Measurements from ENCODE around the gene ZBTB16.

ZBTB16 gene

DNA sequence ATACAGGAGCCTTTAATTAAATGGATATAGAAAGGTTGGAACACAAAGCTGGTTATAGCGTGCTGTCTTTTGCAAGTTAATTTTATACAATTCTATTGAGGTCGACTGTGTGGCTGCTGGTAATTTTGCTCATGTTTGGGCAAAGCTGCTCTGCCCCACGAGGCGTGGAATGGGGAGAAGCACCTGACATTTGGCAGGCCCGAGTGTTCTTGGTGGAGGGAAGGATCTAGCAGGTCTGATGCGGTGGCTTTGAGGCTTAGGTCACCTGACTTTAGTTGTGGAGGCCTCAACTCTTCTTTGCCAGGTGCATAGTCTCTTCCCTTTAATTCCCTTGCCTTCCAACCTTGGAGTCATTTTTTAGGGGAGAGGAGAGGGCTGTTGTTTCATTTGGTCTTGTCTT lies 97.3 kb downstream of the ZBTB16 start:
- no peak for DNase-seq

DNA sequence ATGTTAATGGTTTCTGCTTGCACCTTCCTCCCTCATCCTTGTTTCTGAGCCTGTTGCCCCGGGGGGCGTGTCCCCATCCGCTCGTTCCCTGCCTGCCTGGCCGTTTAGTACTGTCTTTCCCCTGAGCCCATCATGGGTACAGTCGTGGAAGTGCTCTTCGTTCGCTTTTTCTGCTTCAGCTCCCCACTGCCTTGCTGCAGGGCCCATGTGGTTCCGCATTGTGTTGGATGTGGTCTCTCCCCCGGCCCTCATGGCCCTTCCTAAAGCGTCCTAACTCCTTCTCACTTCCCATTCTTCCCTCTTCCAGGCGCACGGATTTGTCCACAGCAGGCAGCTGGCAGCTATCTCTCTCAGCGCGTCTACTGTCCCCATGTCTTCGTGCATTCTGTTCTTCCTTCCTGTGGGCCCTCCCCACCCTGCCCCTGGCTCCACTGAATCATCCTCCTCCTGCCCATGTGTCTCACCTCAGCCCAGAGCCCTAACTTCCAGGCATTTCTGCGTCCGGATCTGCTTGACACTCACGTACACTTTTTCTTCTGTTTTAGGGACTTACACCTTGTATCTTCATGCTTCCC lies 98.1 kb downstream of the ZBTB16 start:
- no peak for DNase-seq

DNA sequence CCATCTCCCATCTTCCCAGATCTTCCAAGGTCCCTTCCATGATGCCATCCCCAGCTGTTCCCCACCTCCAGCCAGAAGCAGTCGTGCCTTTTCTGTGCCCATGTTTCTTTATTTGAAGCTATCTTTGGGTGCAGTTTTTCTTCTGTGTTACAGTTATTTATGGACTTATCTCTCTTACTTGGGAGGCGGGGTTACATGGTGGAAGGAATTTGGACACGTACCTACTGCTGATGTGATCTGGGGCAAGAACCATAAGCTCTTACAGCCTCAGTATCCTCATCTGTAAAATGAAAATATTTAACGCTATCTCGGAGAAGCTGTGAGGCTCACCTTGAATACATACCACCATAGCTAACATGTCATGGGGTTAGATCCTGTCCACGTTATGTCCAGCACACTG lies 98.9 kb downstream of the ZBTB16 start:
- no peak for DNase-seq

DNA sequence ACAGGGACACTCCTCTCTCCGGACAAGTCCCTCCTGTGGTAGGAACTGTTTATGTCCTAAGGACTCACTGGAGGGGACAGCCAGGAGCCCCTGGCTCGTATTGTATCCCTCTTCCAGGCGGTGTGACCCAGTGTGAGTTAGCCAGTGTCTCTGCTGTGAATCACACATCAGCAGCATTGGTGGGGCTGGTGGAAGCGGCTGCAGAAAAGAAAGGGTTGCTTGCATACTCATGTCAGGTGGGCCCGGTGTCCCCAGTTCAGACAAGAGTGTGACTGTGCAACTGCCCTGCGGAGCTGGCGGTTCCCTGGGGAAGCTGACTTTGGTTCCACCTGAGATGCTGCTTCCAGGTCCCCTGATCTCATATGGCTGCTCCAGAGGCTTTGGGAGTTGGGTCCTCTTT lies 99.4 kb downstream of the ZBTB16 start:
- peak; percentile 68 for DNase-seq

DNA sequence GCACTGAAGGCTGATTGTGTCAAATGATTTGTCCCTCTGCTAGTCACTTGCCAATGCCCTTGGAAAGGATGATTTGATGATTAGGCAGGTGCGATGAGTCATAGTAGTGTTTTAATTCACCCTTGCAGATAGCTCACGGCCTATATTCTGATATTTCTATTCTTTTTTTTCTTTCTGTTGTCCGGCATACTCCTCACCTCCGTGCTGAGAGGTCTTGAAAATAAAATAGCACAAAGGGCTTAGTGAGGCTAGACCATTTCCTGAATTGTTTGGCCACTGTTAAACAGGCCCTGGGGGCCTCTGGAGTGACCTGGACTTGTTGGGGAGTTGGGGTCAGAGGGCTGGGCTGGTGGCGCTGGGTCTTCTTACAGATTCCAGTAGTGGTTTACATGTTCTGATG lies 99.8 kb downstream of the ZBTB16 start:
- no peak for DNase-seq

DNA sequence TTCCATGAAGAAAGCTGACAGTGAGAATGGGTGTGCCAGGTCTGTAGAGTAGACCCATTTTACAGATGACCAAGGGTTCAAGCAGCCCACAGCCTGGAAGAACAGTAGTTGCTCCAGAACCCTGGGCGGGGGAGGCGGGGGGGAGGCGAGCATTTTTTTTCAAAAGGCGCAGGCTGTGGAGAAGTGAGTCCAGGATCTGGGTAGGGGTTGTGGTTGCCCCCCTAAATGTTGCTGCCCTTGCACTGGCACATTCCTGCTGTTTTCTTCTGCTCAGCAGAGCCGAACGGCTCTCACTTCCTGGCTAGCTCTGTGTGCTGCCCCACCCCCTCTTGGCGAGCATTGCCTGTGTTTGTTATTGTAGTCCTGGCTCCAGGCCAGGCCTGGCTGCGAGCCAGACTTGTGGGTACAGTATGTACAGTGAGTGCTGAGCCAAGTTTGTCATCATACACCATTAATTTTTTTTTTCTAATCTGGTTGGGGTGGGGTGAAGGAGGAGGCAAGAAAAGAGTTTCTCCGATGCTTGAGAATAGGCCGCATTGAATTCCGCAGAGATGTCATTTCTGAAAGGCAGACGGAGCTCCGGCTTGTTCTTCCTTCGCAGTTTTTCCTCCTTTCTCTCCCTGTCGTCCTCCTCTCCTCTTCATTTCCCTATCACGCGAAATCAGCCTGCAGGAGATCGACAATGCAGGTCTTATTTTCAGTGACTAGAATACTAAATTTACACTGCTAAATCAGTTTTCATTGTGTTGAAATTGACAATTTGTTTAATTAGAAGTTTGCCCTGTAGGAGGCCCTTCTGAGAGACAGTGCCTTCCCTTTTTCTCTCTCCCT lies 100.5 kb downstream of the ZBTB16 start:
- DNase-seq = peak; percentile 98

DNA sequence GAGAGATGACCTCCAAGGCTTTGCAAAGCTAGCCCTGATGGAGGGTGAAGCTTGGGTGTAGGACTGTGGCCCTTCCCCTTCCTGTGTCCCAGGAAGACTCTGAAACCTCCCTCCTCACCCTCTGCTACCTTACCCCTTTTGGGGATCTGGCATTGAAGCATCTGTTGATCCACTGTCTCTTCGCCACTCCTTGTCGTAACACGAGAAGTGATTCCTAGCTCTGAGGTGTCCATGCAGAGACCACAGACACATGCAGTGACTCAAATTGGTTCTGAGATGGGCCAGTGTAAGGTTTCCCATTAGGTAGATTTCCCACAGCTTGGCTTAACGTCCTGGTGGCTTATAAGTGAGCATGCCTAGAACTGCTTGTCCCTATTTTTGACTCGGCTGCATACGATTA lies 101.4 kb downstream of the ZBTB16 start:
- peak; percentile 31 for DNase-seq

DNA sequence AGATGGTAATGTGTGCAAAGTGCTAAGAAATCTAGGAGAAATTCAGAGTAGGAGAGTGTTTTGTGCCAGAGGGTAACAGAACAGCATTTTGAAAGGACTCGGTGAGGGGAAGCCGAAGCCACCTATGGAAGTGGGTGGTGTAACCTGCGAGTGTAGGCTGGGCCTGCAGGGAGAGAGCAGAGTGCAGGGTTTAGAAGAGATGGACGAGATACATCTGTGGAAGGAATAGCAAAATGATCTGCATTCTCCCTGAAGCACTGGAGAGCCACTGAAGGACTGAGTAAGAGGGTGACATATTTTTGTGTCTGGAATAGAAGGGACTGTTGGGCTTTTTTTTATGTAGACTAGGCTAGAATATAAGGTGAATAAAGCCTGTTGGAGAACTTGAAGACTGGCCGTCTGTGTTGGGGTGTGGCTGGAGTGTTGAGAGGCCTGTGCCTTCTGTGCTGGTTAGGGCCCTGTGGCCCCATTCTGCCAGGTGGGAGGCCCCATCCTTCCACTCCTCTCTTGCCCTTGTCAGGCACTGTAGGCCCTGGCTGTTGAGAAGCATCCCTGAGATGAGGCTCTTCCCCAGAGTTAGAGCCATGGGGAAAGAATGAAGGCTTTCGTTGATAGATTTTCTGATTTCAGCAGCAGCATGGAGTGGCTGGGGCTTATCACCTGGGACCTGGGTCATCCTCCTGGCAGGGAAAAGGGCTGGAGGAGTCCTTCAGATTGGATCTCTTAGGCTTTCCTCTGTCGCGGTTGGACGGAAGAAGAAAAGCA lies 102.2 kb downstream of the ZBTB16 start:
- DNase-seq = no peak

DNA sequence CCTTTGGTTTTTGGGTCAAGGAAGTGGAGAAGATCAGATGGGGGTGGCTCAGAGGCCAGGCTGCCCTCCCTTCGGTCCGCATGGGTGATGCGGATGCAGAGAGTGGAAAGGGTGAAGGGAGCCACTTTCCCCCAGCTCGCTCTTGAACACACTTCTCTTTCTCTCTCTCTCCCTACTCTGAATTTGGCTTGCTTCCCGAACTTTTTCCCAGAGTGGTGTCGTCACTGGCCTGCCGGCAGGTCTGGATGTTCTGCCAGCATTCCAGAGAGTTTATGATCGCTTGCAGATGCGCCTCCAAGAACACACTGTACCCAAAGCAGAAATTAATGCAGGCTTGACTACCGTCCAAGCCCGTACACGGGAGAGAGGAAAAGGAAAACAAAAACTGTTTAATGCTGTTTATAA lies 103.2 kb downstream of the ZBTB16 start:
- peak; percentile 98 for DNase-seq

DNA sequence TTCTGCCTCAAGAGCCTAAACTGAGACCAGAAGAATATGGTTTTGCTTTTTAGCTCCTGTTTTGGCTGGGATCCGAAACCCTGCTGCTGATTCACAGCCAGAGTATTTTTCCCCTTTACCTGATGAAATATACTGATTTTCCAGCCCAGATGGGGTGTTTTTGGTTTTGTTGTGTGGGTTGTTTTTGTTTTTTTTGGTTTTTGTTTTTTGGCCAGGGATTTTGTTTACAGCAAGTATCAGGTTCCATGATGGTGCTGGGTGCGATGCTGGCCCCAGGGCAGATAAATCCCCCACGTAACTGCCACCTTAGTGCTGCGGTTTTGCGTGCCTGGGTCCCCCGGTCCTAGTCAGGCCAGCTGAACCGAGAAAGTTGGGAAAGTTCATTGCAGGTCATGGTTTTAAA lies 103.7 kb downstream of the ZBTB16 start:
- peak; percentile 80 for DNase-seq

DNA sequence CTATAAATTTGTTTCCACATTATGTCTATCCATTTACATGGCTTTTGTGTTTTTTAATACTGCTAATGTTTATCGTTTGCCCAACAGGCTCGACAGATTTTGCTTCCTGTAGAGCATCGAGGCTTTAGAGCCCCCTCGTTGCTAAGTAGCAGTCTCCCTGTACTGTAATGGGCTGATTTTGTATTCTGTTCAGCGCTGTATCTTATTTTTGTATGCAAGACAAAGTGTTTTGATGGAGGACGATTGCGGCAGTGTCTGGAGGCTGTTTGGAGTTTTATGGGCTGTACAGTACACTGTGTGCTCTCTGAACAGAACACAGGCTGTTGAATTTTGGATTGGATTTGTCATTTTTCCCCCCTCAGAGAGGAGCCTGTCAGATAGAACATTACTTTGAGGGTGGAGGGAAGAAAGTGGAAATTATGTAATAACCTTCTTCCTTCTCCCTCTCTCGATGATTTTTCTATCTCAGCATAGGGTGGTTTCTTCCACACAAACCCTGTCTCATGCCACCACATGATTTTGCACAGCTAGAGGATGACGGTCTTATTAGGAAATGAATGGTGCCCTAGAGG lies 104.4 kb downstream of the ZBTB16 start:
- DNase-seq = no peak

DNA sequence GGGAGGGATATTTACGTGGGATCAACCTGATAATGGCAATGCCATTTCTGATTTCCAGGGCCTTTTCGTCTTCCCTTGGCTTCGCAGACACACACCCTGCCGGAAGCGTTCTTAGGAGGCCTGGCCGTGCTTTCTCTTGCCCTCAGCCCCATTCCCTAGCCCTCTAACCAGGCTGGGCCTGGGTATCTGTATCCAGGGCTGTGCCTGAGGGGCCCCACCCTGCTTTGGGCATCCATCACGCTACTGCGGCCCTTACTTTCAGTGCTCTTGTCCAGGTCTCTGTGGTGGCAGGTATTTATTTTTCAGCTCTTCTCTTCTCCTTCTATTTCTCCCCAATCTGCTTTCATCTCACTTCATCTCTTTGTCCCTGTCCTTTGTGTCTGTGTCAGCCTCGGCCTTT lies 105.0 kb downstream of the ZBTB16 start:
- no peak for DNase-seq

DNA sequence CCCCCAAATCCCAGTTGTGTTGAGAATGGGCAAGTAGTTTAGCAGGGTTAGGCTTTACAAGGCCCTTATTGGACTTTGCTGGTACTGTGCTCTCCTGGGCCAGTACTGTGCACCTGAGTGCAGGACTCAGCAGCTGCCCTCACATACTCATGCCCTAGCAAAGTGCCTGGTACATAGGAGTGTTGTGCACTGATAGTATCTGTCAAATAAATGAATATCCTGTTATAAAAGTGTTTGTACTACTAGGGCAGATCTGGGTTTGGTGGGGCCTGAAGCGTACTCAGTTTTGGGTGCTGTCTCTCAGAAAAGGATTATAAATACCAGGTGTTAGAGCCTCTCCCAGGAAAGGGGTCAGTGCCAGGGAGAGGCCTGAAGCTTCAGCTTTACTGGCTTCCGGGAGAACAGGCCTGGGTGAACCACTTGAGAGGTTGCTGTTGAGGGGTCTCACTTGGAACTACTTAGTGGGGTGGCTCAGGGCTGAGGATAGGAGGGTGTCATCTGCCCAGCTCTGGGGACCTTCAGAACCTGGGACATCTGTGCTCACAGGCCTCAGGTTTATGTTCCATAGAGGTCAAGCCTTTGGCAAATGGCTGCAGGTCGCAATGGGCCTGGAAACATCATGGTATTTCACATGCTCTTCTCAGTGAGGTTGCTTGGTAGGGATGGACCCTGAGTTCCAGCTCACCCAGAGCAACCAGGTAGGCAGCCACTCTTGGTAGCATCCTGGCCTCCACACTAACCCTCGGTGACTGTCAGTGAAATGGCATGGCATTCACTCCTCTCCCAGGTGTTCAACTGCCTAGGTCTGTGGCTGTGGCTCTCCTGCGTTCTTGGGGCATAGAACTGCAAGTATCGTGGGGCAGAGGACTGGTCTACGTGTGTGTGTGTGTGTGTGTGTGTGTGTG lies 106.1 kb downstream of the ZBTB16 start:
- DNase-seq = no peak

DNA sequence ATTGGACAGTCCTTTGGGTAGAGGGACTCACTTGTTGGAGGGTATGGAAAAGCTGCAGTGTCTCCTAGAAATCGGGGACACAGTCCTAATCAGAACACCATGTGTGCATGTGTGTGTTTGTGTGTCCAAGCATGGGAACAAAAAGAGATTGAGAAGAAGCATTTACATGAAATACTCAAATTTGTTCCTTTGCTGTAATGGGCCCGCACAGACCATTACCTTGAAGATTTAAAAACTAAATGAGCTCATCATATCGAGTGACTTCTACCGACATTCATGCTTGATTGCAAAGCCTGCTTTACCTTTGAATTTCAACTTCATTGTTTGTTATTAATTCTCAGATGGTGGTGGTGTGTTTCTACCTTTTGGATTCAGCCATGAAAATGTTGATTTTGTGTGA lies 106.9 kb downstream of the ZBTB16 start:
- no peak for DNase-seq

DNA sequence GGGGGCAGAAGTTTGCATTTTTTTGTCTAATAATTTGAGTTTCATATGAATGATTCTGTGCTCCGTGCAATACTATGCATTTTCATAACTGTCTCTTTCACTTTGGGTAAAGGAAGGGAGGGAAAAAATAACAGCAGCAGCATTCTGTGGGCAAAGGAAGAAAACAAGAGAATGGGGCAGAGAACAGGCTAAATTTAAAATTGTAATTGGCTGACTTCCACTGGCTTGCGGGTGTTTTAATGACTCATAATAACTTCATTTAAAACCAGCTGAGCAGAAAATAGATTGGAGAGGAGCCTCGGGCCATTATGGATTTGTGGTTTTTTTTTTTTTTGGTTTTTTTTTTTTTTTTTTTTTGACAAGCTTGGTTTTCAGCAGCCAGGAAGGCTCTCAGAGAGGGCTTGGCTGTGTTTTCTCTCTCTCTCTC lies 107.4 kb downstream of the ZBTB16 start:
- DNase-seq = peak; percentile 91

DNA sequence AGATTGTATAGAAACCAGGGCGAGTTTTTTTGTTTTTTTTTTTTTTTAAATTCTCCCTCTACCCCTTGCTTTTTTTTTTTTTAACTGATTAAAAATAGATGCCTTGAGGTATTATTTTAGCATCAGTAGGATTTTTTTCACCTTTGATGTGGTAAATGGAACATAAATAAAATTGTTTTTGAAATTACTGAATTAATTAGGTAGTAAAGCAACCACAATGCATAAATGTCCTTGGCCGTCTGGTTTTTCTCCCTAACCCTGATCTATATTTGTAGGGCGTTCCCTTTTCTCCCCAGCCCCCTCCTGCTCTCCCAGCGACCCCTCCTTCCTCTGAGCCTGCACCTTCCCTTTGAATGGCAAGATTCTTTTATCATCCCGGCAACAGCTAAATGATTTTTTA lies 107.8 kb downstream of the ZBTB16 start:
- no peak for DNase-seq

DNA sequence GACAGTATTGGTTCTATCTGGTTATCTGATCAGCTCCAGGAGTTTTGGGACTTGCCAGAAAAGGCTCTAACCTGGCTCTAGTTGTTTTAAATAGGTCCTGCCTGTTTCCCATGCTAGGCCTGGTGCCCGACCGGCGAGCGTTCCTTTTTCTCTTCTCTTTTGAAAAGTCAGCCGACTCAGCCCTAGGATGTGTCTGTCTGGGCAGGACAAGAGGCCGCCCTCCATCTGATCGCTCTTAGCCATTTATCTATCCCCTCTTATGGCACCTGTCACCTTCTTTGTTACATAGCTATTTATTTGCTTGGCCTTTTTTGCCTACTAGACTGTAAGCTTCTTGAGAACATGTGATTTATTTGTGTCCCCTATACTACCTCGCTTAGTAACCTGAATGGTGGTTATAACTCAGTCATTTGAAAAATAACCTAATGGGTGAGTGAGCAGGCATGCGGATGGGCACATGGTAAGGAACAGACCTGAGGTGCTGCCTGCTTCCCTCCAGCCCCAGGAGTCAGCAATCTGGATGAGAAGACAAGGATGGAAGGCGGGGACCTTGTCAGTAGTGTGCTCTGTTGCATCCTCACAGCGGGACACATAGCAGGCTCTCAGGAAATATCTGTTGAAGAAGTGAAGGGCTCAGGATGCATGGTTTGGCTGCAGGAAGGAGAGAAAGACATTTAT lies 108.4 kb downstream of the ZBTB16 start:
- no peak for DNase-seq

DNA sequence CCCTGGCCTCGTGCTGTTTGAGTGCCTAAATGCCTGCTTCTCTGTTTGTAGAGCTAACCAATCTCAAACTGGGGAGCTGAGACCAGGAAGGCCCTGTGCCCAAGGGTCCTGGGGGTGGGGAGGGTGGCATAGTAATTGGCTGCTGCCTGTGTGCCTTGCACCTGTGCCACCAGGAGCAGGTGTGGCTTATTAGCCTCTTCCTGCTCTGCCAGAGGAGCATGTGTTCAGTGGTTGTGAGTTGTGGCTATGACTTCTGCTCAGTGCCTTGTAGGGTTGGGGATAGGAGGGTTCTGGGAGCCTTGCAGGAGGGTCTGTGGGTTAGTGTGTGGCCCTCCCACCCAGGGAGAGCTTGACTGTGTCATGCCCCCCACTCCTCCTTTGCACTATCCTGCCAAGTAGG lies 109.2 kb downstream of the ZBTB16 start:
- DNase-seq = no peak

DNA sequence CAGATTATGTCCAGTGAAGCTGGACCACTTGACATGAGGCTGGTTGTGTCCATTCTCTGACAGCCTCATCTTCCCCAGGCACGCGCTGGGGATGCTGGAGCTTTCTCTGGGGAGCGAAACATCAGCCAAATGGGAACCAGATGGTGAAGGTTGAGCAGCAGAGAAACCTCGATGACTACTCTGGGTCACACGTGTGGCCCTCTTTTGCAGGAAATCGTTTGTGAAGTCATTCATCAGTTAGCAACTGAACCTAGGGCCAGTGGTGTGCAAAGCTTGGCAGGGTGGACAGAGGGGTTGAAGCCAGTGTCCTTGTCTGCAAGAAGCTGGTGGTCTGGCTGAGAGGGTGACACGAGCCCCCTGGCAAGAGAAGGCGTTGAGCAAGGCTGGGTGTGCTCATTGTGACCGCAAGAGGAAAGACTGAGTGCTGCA lies 109.8 kb downstream of the ZBTB16 start:
- peak; percentile 62 for DNase-seq

DNA sequence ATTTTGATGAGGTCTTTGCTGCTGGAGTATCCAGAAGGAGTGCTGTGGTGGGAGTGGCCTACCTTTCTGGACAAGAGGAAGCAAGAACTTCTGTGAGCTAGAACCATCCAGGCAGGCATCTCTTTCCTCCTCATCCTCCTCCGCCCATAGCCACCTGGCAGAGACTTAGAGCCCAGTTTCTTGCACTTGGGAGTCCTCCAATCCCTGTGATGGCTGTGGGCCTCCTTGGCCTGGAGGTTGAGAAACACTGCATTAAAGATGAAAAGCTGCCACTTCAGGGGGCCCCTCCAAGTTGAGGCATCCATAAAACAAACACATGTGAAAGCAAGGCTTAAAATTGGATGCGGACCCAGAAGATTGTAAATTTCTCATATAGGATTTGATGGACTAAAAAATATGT lies 110.3 kb downstream of the ZBTB16 start:
- no peak for DNase-seq

DNA sequence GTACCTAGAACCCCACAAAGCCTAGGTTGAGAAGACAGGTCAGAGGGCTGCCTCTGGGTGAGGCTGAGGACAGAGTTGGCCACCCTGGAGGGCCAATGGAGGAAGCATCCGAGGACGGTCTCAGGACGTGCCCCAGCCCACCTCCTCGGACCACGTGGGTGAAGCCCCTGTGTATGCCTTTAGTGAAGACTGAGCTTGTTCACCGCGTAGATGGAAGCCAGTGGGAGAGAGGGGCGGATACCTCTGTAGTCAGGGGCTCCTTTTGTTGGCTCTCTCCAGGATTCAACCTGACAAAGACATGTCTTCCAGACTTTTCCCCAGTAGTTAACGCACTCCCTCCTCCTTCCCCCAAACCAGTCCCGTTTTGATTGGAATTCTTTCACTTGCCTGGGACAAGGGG lies 110.7 kb downstream of the ZBTB16 start:
- no peak for DNase-seq
